Ecto neural progenitor cell (in vitro differentiated cells): Measurements from ENCODE around the gene VWA7.
"Not testable (repeated sequence)": the region's sequence is repeated elsewhere in the genome, so short reads cannot be mapped to it uniquely, and the experiment has no call there.

Source experiments
- DNase-seq: peaks from one replicate; pipeline ENCODE4 v3.0.0-alpha.2; 2018; ENCODE audit warnings: low spot score

The VWA7 gene

GRCh38 chr6:31801031-31801927, 24.2 kb upstream of the VWA7 start:
- DNase-seq = not testable (repeated sequence)

DNA sequence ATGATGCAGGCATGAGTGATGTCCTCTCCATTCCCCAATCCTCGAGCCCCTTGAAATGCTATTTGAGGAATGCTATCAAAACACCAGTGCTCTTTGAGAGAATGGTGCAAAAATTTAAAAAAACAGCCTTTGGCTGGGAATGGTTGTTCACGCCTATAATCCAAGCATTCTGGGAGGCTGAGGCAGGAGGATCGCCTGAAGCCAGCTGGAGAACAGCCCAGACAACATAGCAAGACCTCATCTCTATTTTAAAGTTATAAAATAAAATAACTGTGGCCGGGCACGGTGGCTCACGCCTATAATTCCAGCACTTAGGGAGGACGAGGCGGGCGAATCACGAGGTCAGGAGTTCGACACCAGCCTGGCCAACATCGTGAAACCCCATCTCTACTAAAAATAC, 22.7 kb upstream of the VWA7 start:
- DNase-seq = no peak

- no peak for DNase-seq
Observed at GRCh38 chr6:31797588-31797987, 20.5 kb upstream of the VWA7 start.

- DNase-seq = no peak
Observed at GRCh38 chr6:31796993-31797385, 19.9 kb upstream of the VWA7 start.

DNA sequence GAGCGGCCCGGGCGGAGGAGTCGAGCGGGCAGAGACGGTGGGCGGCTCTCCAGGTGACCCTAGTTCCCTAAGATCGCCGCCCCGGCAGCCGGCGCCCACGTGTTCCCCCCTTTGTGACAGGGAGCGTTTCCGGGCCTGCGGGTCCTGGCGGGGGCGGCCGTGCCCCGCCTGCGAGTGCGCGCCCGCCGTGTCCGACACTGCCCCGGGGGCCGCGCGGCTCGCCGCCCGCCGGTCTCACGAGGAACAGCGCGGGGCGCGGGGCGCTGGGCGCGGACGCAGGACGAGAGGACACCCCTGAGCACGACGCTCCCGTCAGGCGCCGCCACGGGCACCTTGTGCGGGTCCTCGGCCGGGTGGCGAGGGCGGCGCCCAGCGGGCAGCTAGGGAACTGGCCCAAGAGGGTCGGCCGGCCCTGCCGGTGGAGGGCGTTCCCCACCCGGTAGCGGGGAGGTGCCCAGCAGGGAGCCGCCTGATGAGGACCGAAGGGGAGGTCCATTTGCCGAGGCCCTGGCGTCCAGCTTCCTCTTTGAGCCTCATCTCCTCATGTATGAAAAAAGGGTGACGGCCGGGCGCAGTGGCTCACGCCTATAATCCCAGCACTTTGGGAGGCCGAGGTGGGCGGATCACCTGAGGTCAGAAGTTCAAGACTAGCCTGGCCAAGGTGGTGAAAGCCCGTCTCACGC, 18.6 kb upstream of the VWA7 start, which contains the start of gene VARS1:
Gene VARS1 (minus strand): TSS at position 137 of the 683 bp plus-strand sequence. CDS start 535 bp downstream, outside the sequence.
- peak; percentile 94 for DNase-seq

DNA sequence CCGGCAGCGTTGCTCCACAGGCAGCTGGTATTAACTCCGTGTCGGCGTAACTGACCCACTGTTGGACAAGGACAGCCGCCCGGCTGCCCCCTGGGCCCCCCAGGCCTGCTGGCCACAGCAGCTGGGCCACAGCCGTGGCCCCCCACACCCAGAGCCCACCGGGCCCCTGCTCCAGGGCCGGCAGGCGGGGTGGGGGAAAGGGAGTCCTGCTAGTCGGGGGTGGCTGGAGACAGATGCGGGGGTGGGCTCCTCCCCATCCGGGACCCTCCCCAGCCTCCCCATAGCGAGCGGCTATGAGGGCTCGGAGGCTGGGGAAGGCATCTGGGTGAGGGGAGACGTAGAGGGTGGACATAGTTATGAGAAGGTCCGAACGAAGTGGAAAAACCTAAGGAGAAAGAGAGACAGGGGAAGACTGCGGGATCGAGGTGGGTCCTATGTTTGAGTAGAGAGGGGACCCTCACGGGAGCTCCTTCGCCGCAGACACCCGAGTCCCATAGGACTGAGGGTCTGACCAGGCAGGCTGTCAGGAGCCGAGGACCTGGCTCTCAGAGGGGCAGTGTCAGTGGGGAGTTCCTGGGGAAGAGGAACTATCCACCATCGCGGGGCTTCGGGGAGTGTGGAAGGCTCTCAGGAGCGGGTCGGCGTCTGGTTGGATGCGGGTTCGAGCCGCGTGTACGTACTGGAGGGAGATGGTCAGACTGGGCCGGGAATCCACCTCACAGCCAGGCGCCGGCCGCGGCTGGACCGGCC, 17.9 kb upstream of the VWA7 start:
- DNase-seq = no peak

- DNase-seq = no peak
Observed at GRCh38 chr6:31794294-31794865, 17.3 kb upstream of the VWA7 start.

DNA sequence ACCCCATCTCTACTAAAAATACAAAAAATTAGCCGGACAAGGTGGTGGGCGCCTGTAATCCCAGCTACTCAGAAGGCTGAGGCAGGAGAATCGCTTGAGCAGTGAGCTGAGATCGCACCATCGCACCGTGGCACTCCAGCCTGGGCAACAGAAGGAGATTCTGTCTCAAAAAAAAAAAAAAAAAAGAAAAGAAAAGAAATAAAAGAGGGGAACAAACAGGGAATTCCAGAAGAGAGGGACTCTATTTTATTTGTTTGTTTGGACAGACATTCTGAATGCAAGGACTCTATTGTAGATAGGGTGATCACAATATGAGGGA, 16.8 kb upstream of the VWA7 start:
- DNase-seq = not testable (repeated sequence)

- DNase-seq = no peak
Observed at GRCh38 chr6:31792761-31793171, 15.6 kb upstream of the VWA7 start.

DNA sequence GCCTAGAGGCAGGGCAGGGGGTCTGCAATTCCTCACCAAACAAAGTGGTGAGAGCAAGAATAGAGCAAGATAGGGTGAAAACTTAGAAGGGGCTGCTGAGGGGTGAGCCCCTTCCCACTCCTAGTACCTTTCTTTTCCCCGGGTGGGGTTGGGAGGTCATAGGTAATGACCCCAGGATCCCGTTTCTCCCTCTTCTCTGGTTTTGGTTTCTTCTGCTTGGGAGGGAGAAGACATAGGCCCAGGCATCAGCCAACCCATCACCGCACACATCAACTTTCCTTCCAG, 14.9 kb upstream of the VWA7 start:
- no peak for DNase-seq

DNA sequence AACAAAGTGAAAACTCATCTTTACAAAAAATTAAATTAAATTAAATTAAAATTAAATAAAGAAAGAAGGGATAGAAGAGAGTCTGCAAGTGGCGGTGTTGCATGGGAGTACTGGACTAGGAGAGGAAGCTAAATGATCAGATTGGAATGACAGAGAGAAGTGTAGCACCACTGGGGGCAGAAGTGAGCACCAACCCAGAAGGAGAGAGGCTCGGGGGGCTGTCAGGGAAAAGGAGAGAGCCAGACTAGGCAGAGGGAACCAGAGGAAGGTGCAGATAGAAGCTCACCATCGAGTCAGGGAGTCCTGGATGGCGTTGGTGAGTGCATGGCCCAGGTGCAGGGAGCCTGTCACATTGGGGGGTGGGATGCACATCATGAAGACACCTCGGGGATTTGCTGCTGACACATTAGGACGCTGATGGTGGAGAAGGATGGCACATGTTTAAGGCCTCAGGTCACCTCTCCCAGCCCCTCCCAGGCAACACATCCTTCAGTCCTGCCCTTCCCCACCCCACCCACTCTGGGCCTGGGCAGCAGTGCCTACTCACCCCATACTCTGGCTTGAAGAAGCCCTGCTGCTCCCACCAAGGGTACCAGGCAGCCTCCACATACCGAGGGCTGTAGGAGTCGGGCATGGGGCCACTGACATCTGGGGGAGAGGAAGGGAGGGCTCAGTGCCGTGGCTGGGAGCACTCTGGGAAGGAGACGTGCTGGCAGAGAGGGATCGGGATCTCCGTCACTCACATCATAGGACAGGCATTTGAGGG, 14.4 kb upstream of the VWA7 start:
- DNase-seq = peak; percentile 68

- no peak for DNase-seq
Observed at GRCh38 chr6:31785475-31785874, 8.3 kb upstream of the VWA7 start.

DNA sequence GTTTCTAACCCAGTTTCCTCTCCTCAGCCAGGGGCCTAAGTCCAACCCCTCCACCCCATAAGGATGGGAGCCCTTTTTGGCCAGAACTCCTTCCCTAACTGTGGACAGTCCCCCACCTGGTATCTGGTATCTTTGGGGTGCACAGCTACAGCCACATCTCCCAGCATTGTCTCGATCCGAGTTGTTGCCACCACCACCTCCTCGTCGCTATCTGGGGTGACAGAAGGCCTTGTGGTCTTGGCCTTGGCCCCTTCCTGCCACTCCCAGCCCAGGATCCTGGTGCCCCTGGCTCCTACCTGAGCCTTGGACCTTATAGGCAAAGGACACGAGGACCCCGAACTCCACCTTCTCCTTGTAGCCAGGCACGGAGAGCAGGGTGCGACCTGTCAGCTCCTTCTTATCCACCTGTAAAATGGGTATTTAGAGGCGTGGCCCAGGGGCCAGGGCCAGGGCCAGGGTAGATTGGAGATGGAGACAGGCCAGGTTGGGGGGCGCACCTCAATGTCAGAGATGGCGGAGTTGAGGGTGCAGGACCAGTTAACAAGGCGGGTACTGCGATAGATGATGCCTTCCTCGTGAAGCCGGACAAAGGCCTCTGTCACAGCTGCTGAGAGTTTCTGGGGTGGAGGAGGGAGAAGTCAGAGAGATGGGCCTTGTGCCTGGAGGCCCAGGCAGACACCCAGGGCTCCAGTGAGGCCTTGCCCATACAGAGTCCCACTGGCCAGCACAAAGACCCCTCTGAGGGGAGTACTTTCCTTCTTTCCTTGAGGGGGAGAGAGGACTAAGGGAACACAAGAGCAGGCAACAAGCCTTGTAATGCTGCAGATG, 7.2 kb upstream of the VWA7 start:
- DNase-seq = no peak

- DNase-seq = no peak
Observed at GRCh38 chr6:31782126-31782855, 5.2 kb upstream of the VWA7 start.

DNA sequence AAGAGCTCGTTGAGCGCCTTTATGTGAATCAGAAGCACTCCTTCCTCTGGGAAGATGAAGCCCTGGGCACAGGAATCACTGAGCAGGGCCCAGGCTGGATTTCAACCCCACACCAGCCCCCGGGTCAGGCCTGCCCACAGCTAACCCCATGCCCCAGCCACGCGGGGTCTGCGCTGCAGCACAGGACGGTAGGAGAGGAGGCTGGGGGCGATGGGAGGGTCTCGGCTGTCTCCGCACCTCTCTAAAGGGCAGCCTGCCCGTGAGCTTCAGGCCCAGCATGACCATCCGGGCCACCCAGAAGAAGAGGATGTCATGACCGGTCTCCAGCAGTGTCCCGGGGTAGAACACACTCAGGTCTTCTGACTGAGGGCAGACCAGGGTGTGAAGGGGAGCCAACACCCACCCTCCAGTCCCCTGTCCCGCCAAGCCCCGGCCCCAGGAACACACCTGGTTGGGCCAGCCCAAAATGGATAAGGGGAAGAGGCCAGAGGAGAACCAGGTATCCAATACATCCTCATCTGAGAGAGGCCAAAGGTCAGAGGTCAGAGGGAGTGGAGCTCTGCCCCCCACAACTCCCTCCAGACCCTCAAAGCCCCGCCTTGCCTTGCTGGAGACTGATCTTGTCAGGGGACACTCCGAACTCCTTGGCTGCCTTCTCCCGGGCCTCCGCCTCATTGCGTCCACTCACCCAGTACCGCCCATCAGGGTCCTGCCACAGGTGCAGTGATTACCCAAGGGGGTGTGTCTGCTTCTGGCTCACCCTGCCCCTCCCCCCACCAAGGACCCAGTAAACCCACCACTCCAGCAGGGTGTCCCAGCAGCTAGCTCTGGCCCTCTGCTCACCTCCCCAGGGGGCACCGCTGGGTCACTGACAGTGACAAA, 4.4 kb upstream of the VWA7 start:
- no peak for DNase-seq

DNA sequence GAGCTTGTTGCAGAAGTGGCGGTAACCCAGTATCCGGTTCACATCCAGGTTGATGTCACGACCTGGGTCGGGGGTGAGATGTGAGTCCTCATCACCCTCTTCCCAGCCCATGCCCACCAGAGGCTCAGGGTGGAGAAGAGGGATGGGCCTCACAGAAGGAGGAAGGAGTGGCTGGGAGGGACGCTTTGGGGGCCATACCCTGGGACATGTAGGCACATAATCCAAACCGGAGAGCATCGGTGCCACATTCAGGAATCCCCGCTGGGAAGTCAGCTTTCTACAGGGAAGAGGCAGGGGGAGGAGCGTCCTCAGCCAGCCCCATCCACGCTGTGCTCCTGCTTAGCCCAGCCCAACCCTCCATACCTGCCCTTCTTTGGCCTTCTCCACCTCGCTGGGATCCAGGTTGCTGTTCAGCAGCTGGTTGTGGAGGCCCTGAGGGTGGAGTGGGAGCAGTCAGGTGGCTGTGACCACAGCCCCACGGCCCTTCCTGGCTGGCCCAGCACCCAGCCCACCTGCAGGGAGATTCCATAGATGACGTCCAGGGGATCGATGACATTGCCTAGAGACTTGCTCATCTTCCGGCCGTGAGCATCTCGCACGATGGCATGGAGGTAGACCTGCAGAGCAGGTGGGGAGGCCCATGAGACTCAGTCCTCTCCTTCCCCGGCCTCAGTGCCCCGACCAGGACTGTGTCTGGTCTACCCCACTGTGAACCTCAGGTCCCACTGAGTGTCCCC, 3.5 kb upstream of the VWA7 start:
- no peak for DNase-seq

- DNase-seq = no peak
Observed at GRCh38 chr6:31779908-31780307, 2.8 kb upstream of the VWA7 start.
